ENCODE results near the gene PTPRD.

PTPRD gene

DNA sequence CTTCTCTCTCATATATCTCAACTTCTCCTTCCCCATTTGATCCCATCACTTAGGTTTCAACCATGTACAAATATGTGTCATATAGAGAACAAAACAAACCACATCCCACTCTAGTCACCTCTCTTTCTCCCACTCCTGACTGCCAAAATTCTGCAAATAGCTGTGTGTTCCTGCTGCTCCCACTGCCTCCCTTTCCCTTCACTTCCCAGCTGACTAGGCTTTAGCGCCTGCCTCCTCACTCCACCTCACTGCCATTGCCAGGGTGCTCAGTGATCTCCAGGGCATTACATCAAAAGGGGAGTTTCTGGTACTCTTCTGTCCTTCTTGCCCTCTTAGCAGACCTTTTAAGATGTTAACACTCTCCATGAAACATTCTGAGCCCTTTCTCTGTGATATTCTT, 2137.9 kb downstream of the PTPRD start:
- DNase-seq (ENCODE audit: low read depth), result no peak
- no peak overlapping the region for H3K4me3 ChIP-seq (ENCODE audit: low read length)
- no peak for TF ChIP-seq CTCF (IDR thresholded peaks at IDR 0.05; ENCODE audit: insufficient read depth, low read depth, low read length, missing control alignments)

DNA sequence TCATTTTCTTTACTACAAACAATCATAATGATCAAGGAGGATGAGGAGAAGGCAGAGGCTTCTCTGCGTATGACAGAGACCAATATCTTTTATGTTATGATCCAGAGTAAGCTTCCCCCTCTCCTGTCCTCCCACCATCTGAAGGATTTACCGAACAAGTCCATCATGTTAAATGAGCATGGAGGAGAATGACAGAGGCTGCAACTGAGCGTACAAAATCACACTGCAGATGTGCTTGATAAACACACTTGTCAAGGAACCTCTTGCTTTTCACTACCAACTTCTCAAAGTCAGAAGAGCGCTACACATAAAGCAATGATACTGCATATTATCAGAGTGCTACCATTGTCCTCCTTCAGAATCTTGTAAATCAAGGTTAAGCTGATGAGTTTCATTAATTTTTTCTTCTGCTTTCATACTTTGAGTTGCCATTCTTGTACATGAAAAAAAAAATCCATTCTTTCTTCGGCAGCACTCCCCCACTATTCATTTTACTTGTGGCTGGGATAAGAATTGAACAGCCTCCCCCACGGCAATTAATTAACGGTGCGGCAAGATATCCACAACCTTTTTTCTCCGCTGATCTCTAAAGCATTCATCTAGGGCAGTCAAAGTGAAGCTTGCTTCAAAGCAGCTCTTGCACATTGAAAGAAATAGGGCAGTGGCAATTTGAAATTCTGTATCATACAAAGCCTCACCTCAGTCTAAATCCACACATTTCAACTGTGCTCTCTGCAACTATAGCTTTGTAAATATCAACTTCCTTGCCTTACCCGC, 2139.4 kb downstream of the PTPRD start:
- DNase-seq (ENCODE audit: low read depth), result no peak
- H3K4me3 ChIP-seq (ENCODE audit: low read length), result no peak overlapping the region
- no peak for TF ChIP-seq CTCF (IDR thresholded peaks at IDR 0.05; ENCODE audit: insufficient read depth, low read depth, low read length, missing control alignments)

DNA sequence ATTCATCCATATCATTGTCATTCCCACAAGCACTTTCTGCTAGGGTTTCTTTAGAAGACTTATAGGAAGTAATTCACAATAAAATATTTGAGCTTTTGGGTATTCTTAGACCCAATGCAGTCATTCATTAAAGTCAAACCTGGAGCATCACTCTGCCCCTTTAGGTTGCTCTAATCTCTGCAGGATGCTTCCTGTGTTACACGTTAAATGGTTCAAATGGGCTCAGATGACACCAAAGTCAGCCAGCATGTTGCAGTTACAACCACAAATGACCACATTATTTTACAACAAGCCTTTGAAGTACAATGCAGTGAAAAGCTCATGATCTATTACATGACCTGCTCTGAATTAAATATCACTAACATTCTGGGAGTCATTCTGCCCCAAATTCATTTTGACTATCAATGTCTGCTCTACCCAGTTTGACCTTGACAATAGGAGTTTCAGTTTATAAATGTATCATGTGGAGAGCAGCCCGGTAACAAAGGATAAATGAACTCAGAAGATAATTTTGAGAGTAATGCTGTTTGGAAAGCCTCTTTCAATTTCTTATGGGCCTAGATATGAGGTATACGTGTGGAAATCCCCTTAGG, 2144.7 kb downstream of the PTPRD start:
- no peak for TF ChIP-seq CTCF (IDR thresholded peaks at IDR 0.05; ENCODE audit: insufficient read depth, low read depth, low read length, missing control alignments)
- DNase-seq (ENCODE audit: low read depth), result no peak
- H3K4me3 ChIP-seq (ENCODE audit: low read length), result no peak overlapping the region

- no peak overlapping the region for H3K4me3 ChIP-seq (ENCODE audit: low read length)
- DNase-seq (ENCODE audit: low read depth), result no peak
- no peak for TF ChIP-seq CTCF (IDR thresholded peaks at IDR 0.05; ENCODE audit: insufficient read depth, low read depth, low read length, missing control alignments)
Measured at GRCh38 chr9:8457816-8458215, 2155.0 kb downstream of the PTPRD start.

GRCh38 chr9:8457055-8457454, 2155.7 kb downstream of the PTPRD start:
- H3K4me3 ChIP-seq (ENCODE audit: low read length), result no peak overlapping the region
- no peak for TF ChIP-seq CTCF (IDR thresholded peaks at IDR 0.05; ENCODE audit: insufficient read depth, low read depth, low read length, missing control alignments)
- no peak for DNase-seq (ENCODE audit: low read depth)

DNA sequence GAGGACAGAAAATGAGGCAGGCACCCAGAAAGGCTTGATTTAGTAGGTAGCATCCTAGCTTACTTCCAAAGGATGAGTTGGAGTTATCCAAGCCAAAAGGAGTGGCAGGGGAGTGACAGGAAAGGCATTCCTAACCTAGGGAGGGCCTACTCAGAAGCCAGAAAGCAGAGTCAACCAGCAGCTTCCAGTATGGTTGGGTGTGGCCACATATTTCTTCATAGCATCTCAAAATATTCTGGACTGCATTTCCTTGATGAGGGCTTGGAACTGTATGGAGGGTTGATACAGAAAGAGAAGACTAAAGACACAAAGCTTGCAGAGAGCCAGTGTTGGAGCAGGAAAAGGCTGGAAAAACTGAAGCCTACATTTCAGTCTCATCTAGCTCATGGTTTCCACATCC, 2156.5 kb downstream of the PTPRD start:
- TF ChIP-seq CTCF (IDR thresholded peaks at IDR 0.05; ENCODE audit: insufficient read depth, low read depth, low read length, missing control alignments), result no peak
- peak; percentile 18 for DNase-seq (ENCODE audit: low read depth)
- no peak overlapping the region for H3K4me3 ChIP-seq (ENCODE audit: low read length)

All from epithelial cell of esophagus (primary cell).